ENCODE data around the gene RIC8A. TPM values are rescaled to one million over a fixed set of nuclear protein-coding genes. Genes with fewer than 3 reads are reported as not detected.
A peak's percentile ranks its signal among the peaks of the same experiment; 100 is the strongest.

RIC8A gene
- total RNA-seq, 2 donors from 2014 or later: 68.0 to 101 TPM

- no peaks in the 10 kb centered on the region for H3K9me3 ChIP-seq
- H3K4me3 ChIP-seq: no peak overlapping the region
- no peak overlapping the region for H3K27ac ChIP-seq
- H3K27me3 ChIP-seq: no peaks in the 10 kb centered on the region
- H3K4me1 ChIP-seq: peaks cover 0 to 48% of the 10 kb centered on the region in 2 donors
- DNase-seq (ENCODE audit: low spot score): peak; percentile 55
- TF ChIP-seq, protein P1, sequence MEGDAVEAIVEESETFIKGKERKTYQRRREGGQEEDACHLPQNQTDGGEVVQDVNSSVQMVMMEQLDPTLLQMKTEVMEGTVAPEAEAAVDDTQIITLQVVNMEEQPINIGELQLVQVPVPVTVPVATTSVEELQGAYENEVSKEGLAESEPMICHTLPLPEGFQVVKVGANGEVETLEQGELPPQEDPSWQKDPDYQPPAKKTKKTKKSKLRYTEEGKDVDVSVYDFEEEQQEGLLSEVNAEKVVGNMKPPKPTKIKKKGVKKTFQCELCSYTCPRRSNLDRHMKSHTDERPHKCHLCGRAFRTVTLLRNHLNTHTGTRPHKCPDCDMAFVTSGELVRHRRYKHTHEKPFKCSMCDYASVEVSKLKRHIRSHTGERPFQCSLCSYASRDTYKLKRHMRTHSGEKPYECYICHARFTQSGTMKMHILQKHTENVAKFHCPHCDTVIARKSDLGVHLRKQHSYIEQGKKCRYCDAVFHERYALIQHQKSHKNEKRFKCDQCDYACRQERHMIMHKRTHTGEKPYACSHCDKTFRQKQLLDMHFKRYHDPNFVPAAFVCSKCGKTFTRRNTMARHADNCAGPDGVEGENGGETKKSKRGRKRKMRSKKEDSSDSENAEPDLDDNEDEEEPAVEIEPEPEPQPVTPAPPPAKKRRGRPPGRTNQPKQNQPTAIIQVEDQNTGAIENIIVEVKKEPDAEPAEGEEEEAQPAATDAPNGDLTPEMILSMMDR (IDR thresholded peaks at IDR 0.05): no peak
- peaks cover 41% of the 10 kb centered on the region for H3K36me3 ChIP-seq
Observed at GRCh38 chr11:204587-205109, 2.9 kb upstream of the RIC8A start.

DNA sequence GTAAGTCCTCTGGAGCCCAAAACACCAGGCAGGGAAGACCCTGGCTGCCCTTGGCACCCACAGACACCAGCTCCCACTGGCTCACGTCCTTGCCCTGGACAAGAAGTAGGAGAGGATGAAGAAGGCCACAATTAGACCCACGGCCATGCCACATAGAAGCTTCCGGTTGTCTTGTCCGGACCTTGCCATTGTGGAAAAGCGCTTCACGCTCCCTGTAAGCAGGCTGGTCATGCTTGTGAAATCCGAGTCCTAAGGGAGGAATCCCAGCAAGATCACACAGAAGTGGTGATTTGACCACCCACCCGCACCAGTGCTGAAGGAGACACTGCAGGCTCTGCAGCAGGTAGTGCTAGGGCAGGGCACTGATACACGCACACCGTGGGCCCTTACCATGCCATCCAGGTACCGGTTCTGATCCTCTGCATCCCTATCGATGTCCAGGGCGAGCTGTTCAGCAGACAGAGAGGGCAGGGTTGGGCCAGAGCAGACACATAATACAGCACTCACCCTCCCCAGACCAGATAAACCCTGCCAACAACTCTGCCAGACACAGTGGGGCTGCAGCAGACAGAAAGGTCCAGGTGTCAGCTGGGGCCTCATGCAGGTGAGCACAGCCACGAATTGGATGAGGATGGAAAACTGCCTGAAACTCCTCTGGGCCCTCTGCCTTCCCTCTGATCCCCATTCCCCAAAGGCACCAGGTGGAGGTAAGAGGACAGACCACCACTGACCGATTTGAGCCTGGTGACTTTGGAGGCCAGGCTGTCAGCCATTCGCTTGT is 2.1 kb upstream of the RIC8A start:
- H3K4me1 ChIP-seq: peaks cover 0 to 56% of the 10 kb centered on the region in 2 donors
- H3K36me3 ChIP-seq: peaks cover 49% of the 10 kb centered on the region
- peak overlapping the region; percentile 95 to 99 for H3K27ac ChIP-seq

GRCh38 chr11:206002-206384 is 1.5 kb upstream of the RIC8A start:
- TF ChIP-seq, protein P1 (IDR thresholded peaks at IDR 0.05): no peak
- Histone ChIP-seq H3K27ac (peak overlapping the region; percentile 95 to 99), H3K9me3 (no peaks in the 10 kb centered on the region), H3K4me3 (peak overlapping the region; percentile 95 to 98), H3K27me3 (no peaks in the 10 kb centered on the region), H3K36me3 (peaks cover 50% of the 10 kb centered on the region), H3K4me1 (peaks cover 0 to 62% of the 10 kb centered on the region in 2 donors)
- DNase-seq (ENCODE audit: low spot score): no peak

More for the DNA sequence above, 2.1 kb upstream of the RIC8A start:
- TF ChIP-seq, protein P1 (IDR thresholded peaks at IDR 0.05): no peak
- no peaks in the 10 kb centered on the region for H3K27me3 ChIP-seq
- peak overlapping the region in 1 of 2 donors; percentile 98 for H3K4me3 ChIP-seq
- DNase-seq (ENCODE audit: low spot score): peak; percentile 54
- no peaks in the 10 kb centered on the region for H3K9me3 ChIP-seq

DNA sequence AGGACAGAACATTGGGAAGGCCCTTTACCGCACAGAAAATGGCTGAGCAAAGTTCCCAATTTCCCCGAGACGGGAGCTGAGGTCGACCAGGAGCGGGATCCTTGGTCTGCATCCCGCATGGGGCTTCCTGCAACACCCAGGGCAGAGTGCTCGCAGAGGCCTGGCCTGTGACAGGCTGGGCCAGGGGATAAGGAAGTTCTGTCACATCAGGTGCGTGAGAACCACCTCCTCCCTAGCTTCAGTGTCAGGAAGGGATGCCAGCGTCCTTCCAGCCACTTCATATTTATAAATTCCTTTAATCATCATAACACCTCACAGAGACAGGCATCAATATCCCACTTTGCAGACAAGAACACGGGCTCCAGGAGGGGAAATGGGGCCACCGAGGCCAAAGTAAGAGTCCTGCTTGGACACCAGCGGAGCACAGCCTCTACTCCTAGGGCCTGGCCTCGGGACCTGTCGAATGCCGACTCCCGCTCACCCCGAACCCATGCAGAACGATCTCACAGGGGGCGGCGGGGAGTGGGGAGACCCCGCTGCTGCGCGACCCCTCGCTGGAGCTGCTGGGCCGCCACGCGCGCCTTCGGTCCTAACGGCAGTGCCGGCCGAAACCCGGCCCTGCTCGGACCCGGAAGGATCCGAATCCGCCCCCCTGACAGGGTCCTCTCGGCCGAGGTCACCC is 841 bp upstream of the RIC8A start:
- H3K27ac ChIP-seq: peak overlapping the region; percentile 95 to 99
- peak; percentile 59 for DNase-seq (ENCODE audit: low spot score)

DNA sequence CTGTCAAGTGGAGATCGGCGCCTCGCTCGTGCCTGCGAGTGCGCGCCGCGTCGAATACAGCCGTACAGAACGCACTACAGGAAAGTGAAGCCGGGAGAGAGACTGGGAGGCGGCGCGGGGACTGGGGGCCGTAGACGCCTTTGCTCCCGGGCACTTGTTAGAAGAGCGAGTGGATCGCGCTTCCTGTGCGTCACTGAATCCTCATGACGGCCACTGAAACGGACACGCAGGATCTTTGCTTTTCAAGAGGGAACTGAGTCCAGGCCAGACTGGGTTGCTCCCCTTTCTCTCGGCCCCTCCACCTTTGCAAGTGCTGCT is 314 bp downstream of the RIC8A start:
- H3K36me3 ChIP-seq: peaks cover 63% of the 10 kb centered on the region
- TF ChIP-seq, protein P1 (IDR thresholded peaks at IDR 0.05): no peak
- no peaks in the 10 kb centered on the region for H3K27me3 ChIP-seq
- H3K27ac ChIP-seq: peak overlapping the region; percentile 95 to 99
- no peaks in the 10 kb centered on the region for H3K9me3 ChIP-seq
- peaks cover 0 to 58% of the 10 kb centered on the region in 2 donors for H3K4me1 ChIP-seq
- peak overlapping the region; percentile 95 to 98 for H3K4me3 ChIP-seq
- peak; percentile 68 for DNase-seq (ENCODE audit: low spot score)

More for the DNA sequence above, 841 bp upstream of the RIC8A start:
- Histone ChIP-seq H3K4me1 (peaks cover 0 to 63% of the 10 kb centered on the region in 2 donors), H3K27me3 (no peaks in the 10 kb centered on the region), H3K36me3 (peaks cover 51% of the 10 kb centered on the region), H3K9me3 (no peaks in the 10 kb centered on the region), H3K4me3 (peak overlapping the region; percentile 95 to 98)
- TF ChIP-seq, protein P1 (IDR thresholded peaks at IDR 0.05): no peak

Data from right atrium auricular region (tissue), 2 donors.